GM18505 (cell line): ENCODE data around the gene ASPHD1.

Source experiments
- ATAC-seq: cut with Tn5 transposase; IDR thresholded peaks from one replicate; pipeline ENCODE4 v1.9.1; 2021; ENCODE audit not compliant: unreplicated experiment
- POLR2A ChIP-seq: IDR thresholded peaks from 4 replicates; pipeline ENCODE4 v1.6.1; 2011; ENCODE audit warnings: borderline replicate concordance; ENCODE audit not compliant: insufficient read depth, insufficient read length; ENCODE audit errors: extremely low read depth

The ASPHD1 gene

GRCh38 chr16:29892458-29892813 lies 7.9 kb upstream of the ASPHD1 start:
- no peak for ATAC-seq

GRCh38 chr16:29893553-29893952 lies 6.7 kb upstream of the ASPHD1 start:
- no peak for ATAC-seq
- no peak for TF ChIP-seq POLR2A

More at GRCh38 chr16:29892458-29892813, 7.9 kb upstream of the ASPHD1 start:
- TF ChIP-seq POLR2A, result no peak

- no peak for TF ChIP-seq POLR2A
- no peak for ATAC-seq
Observed at GRCh38 chr16:29894352-29894751, 5.9 kb upstream of the ASPHD1 start.

GRCh38 chr16:29896841-29897240 lies 3.4 kb upstream of the ASPHD1 start:
- no peak for TF ChIP-seq POLR2A
- ATAC-seq, result no peak

- ATAC-seq, result no peak
- TF ChIP-seq POLR2A, result no peak
Observed at GRCh38 chr16:29897333-29897732, 3.0 kb upstream of the ASPHD1 start.

- no peak for ATAC-seq
- no peak for TF ChIP-seq POLR2A
Observed at GRCh38 chr16:29898135-29898803, 2.0 kb upstream of the ASPHD1 start.

GRCh38 chr16:29898804-29899515 lies 1.3 kb upstream of the ASPHD1 start:
- no peak for TF ChIP-seq POLR2A
- no peak for ATAC-seq

- TF ChIP-seq POLR2A, result no peak
- ATAC-seq, result no peak
Observed at GRCh38 chr16:29899516-29900101, 679 bp upstream of the ASPHD1 start, which contains the start of gene SEZ6L2. Gene SEZ6L2, minus strand, starts transcription at chr16:29899550. Its CDS starts 531 bp downstream, at chr16:29899019.

GRCh38 chr16:29900888-29901606 lies 759 bp downstream of the ASPHD1 start:
- ATAC-seq, result no peak
- no peak for TF ChIP-seq POLR2A

GRCh38 chr16:29901607-29901945 lies 1.3 kb downstream of the ASPHD1 start:
- ATAC-seq, result no peak
- TF ChIP-seq POLR2A, result no peak

- no peak for TF ChIP-seq POLR2A
- ATAC-seq, result no peak
Observed at GRCh38 chr16:29903590-29903989, 3.3 kb downstream of the ASPHD1 start.

GRCh38 chr16:29904947-29905346 lies 4.7 kb downstream of the ASPHD1 start:
- no peak for TF ChIP-seq POLR2A
- ATAC-seq, result no peak

GRCh38 chr16:29905668-29906067 lies 5.4 kb downstream of the ASPHD1 start:
- no peak for ATAC-seq
- TF ChIP-seq POLR2A, result no peak
